Measurements from ENCODE around the gene INTS15.
"Not testable (repeated sequence)": the region's sequence is repeated elsewhere in the genome, so short reads cannot be mapped to it uniquely, and the experiment has no call there.

INTS15 gene

GRCh38 chr7:6630007-6630849 lies 40.4 kb downstream of the INTS15 start:
- Histone ChIP-seq H3K9ac (ENCODE audit: insufficient read length, low read depth) (no peak overlapping the region), H3K9me3 (ENCODE audit: insufficient read depth, low read length) (no peaks in the 10 kb centered on the region), H3K4me1 (ENCODE audit: insufficient read depth, insufficient read length) (peaks cover 6% of the 10 kb centered on the region), H3K27me3 (ENCODE audit: insufficient read depth, insufficient read length) (no peaks in the 10 kb centered on the region), H3K4me3 (ENCODE audit: insufficient read length, low read depth) (no peak overlapping the region), H3K36me3 (ENCODE audit: insufficient read depth, insufficient read length, low read length) (no peaks in the 10 kb centered on the region)
- no peak for TF ChIP-seq YY1 (IDR thresholded peaks at IDR 0.05; ENCODE audit: insufficient read depth, insufficient read length)
- no peak for TF ChIP-seq ZNF274 (IDR thresholded peaks at IDR 0.05; ENCODE audit: low read depth, low read length)
- TF ChIP-seq SUZ12 (IDR thresholded peaks at IDR 0.05; ENCODE audit: extremely low read depth, insufficient read depth, insufficient read length), result no peak
- no peak for DNase-seq (ENCODE audit: low read depth, low spot score)

GRCh38 chr7:6631605-6632004 lies 41.8 kb downstream of the INTS15 start:
- Histone ChIP-seq H3K9me3 (ENCODE audit: insufficient read depth, low read length) (no peaks in the 10 kb centered on the region), H3K4me3 (ENCODE audit: insufficient read length, low read depth) (no peak overlapping the region), H3K36me3 (ENCODE audit: insufficient read depth, insufficient read length, low read length) (no peaks in the 10 kb centered on the region), H3K4me1 (ENCODE audit: insufficient read depth, insufficient read length) (peaks cover 10% of the 10 kb centered on the region), H3K27me3 (ENCODE audit: insufficient read depth, insufficient read length) (no peaks in the 10 kb centered on the region), H3K9ac (ENCODE audit: insufficient read length, low read depth) (peak overlapping the region; percentile 22)
- DNase-seq (ENCODE audit: low read depth, low spot score), result no peak
- TF ChIP-seq YY1 (IDR thresholded peaks at IDR 0.05; ENCODE audit: insufficient read depth, insufficient read length) (no peak), SUZ12 (IDR thresholded peaks at IDR 0.05; ENCODE audit: extremely low read depth, insufficient read depth, insufficient read length) (no peak), ZNF274 (IDR thresholded peaks at IDR 0.05; ENCODE audit: low read depth, low read length) (no peak)

GRCh38 chr7:6634021-6634420 lies 44.2 kb downstream of the INTS15 start:
- no peaks in the 10 kb centered on the region for H3K9me3 ChIP-seq (ENCODE audit: insufficient read depth, low read length)
- H3K4me3 ChIP-seq (ENCODE audit: insufficient read length, low read depth), result no peak overlapping the region
- DNase-seq (ENCODE audit: low read depth, low spot score), result no peak
- H3K4me1 ChIP-seq (ENCODE audit: insufficient read depth, insufficient read length), result peaks cover 10% of the 10 kb centered on the region
- no peak for TF ChIP-seq SUZ12 (IDR thresholded peaks at IDR 0.05; ENCODE audit: extremely low read depth, insufficient read depth, insufficient read length)
- TF ChIP-seq YY1 (IDR thresholded peaks at IDR 0.05; ENCODE audit: insufficient read depth, insufficient read length), result no peak
- TF ChIP-seq ZNF274 (IDR thresholded peaks at IDR 0.05; ENCODE audit: low read depth, low read length), result no peak
- no peaks in the 10 kb centered on the region for H3K27me3 ChIP-seq (ENCODE audit: insufficient read depth, insufficient read length)
- peaks cover 6% of the 10 kb centered on the region for H3K36me3 ChIP-seq (ENCODE audit: insufficient read depth, insufficient read length, low read length)
- no peak overlapping the region for H3K9ac ChIP-seq (ENCODE audit: insufficient read length, low read depth)

- DNase-seq (ENCODE audit: low read depth, low spot score), result not testable (repeated sequence)
These were observed 45.1 kb downstream of the INTS15 start for GRCh38 chr7:6634971-6635370.

GRCh38 chr7:6636741-6637543 lies 47.1 kb downstream of the INTS15 start, which contains the start of gene ZNF316:
Gene ZNF316 (plus strand): TSS chr7:6637318. CDS start chr7:6642410, 5,092 bp downstream.
- DNase-seq (ENCODE audit: low read depth, low spot score), result no peak
- peaks cover 9% of the 10 kb centered on the region for H3K4me1 ChIP-seq (ENCODE audit: insufficient read depth, insufficient read length)
- no peaks in the 10 kb centered on the region for H3K27me3 ChIP-seq (ENCODE audit: insufficient read depth, insufficient read length)
- peak within 1 kb of the TSS; percentile 73 for H3K4me3 ChIP-seq (ENCODE audit: insufficient read length, low read depth)
- 0 out of 2 replicates have a peak, but pooled peaks cover 4% of the 10 kb centered on the region for H3K9me3 ChIP-seq (ENCODE audit: insufficient read depth, low read length)
- peak within 1 kb of the TSS; percentile 80 for H3K9ac ChIP-seq (ENCODE audit: insufficient read length, low read depth)
- TF ChIP-seq YY1 (IDR thresholded peaks at IDR 0.05; ENCODE audit: insufficient read depth, insufficient read length), result no peak
- no peak for TF ChIP-seq SUZ12 (IDR thresholded peaks at IDR 0.05; ENCODE audit: extremely low read depth, insufficient read depth, insufficient read length)
- TF ChIP-seq ZNF274 (IDR thresholded peaks at IDR 0.05; ENCODE audit: low read depth, low read length), result no peak
- H3K36me3 ChIP-seq (ENCODE audit: insufficient read depth, insufficient read length, low read length), result peaks cover 35% of the 10 kb centered on the region

More at GRCh38 chr7:6634971-6635370, 45.1 kb downstream of the INTS15 start:
- not testable (repeated sequence) for H3K9me3 ChIP-seq (ENCODE audit: insufficient read depth, low read length); H3K9ac ChIP-seq (ENCODE audit: insufficient read length, low read depth); H3K27me3 ChIP-seq (ENCODE audit: insufficient read depth, insufficient read length); H3K4me3 ChIP-seq (ENCODE audit: insufficient read length, low read depth); H3K4me1 ChIP-seq (ENCODE audit: insufficient read depth, insufficient read length)
- peaks cover 16% of the 10 kb centered on the region for H3K36me3 ChIP-seq (ENCODE audit: insufficient read depth, insufficient read length, low read length)

GRCh38 chr7:6637544-6638229 lies 47.9 kb downstream of the INTS15 start:
- H3K9me3 ChIP-seq (ENCODE audit: insufficient read depth, low read length), result 0 out of 2 replicates have a peak, but pooled peaks cover 4% of the 10 kb centered on the region
- peaks cover 42% of the 10 kb centered on the region for H3K36me3 ChIP-seq (ENCODE audit: insufficient read depth, insufficient read length, low read length)
- peak overlapping the region; percentile 73 for H3K4me3 ChIP-seq (ENCODE audit: insufficient read length, low read depth)
- peak overlapping the region; percentile 66 for H3K9ac ChIP-seq (ENCODE audit: insufficient read length, low read depth)
- DNase-seq (ENCODE audit: low read depth, low spot score), result no peak
- peaks cover 8% of the 10 kb centered on the region for H3K4me1 ChIP-seq (ENCODE audit: insufficient read depth, insufficient read length)
- H3K27me3 ChIP-seq (ENCODE audit: insufficient read depth, insufficient read length), result no peaks in the 10 kb centered on the region
- TF ChIP-seq ZNF274 (IDR thresholded peaks at IDR 0.05; ENCODE audit: low read depth, low read length) (no peak), SUZ12 (IDR thresholded peaks at IDR 0.05; ENCODE audit: extremely low read depth, insufficient read depth, insufficient read length) (no peak), YY1 (IDR thresholded peaks at IDR 0.05; ENCODE audit: insufficient read depth, insufficient read length) (no peak)

Measured in NT2/D1 (cell line).